Measurements from ENCODE around the gene HOXA3.
A peak's percentile ranks its signal among the peaks of the same experiment; 100 is the strongest.

HOXA3 gene

DNA sequence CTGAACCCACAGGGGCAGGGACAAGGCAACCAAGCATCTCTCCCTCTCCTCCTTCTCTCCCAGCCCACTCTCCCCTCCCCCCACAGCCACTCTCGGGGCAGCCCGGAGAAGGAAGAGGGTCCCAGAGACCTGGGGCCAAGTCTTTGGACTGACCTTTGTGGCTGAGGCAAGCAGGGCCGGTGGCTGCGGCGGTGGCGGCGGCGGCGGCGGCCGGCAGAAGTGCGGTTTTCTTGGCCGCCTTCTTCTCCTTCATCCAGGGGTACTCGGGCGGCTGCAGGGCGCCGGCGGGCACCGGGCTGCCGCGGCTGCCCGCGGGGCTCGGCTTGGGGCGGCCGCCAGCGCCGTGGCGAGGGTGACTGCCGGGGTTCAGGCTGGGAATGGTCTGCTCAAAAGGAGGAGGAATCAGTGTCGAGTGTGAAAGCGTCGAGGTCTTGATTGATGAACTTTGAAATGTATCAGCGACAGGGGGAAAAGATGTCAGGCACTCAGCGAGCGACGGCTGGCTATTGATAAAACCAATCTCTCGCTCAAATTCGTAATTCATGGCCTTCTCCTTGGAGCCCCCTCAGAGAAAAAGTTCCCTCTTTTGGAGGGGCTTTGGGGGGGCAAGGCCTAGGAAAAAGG, 50.3 kb downstream of the HOXA3 start:
- no peak for DNase-seq (ENCODE audit: low read depth)

DNA sequence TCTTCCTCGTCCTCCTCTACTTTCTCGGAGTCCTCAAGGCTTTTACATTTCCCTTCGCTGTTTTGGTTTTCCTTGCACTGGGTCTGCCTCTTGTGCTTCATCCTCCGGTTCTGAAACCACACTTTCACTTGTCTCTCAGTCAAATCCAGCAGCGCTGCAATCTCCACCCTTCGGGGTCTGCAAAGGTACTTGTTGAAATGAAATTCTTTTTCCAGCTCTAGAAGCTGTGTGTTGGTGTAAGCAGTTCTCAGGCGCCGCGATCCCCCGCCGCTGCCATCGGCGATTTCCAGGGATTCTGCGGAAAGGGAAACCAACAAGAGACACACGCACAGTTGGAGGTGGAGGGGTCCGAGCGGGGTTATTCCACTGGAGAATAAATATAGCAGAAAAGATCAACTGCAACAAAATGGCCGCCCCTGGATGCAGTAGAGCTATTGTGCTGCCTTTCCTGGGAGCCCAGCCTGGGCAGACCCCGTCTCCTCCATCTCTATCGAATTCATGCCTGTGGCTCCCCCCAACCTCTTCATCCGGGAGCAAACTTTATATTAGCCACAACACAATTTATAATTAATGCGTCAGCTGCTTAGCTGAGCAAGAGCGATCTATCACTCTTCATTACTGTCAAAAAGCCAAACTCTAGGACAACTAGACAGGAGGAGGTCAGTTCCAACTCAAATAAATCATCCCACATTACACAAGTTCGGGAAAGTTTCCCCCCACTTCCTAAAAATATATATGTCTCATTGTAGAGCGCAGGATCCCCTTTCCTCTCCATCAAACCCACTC, 51.0 kb downstream of the HOXA3 start:
- DNase-seq (ENCODE audit: low read depth) = no peak

DNA sequence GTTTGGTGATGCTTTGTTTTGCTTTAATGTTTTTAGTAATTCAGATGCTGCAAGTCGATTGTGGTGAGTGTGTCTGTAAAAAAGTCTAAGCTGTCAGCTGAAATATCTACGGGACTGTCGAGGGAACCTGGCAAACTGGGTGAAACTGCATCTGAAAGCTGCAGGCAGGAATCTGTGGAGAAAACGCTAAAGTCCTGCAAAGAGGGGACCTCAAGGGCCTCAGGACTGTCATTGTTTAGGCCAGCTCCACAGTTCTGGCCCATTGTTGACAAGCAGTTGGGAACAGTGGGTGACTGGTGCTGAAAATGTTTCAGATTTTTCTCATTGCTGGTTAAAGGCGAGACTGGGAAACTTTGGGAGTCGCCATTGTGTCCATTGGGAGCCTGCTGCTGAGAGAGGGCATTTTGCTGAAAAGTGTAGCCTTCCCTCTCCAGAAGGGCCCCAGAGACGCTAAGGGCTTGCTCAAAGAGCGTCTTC, 51.7 kb downstream of the HOXA3 start:
- DNase-seq (ENCODE audit: low read depth) = no peak

DNA sequence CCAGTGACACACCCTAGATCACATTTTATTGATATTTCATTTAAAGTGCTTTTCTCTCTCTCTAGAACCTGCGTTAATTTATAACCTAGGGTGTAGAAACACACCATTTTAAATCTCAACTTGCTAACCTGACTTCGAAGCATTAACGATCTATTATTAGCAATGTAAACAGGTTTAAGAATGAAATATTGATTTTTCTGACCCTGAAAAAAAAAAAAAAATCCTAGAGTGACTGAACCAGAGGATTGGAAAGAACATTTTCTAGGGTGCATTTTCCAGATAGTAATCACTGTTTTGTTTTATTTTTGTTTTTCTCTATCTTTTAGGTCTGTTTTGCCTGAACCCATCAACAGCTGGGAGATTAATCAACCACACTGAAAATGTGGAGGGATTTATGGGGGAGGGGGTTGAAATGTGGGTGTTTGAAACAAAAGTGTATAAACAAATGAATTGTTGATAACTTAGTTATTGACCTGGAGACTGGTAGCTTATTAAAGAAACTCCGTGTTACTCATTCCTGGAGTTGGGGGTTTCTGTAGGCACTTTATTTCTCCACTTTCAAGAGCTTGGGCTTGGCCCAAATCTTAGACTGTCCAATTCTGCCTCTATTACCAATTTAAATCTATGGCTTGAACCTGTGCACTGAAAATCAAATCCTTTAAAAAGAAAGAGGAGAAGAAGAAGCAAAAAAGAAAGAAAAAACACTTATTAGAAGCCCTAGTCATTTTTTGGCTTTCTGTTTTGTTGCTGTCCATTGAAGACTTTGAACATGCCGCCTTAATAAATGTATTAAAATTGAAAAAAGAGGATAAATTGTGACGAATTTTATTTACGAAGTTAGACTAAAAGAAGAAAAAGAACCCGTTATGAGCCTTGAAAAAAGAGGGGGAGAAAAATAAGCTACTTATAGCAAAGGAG, 52.7 kb downstream of the HOXA3 start:
- no peak for DNase-seq (ENCODE audit: low read depth)

DNA sequence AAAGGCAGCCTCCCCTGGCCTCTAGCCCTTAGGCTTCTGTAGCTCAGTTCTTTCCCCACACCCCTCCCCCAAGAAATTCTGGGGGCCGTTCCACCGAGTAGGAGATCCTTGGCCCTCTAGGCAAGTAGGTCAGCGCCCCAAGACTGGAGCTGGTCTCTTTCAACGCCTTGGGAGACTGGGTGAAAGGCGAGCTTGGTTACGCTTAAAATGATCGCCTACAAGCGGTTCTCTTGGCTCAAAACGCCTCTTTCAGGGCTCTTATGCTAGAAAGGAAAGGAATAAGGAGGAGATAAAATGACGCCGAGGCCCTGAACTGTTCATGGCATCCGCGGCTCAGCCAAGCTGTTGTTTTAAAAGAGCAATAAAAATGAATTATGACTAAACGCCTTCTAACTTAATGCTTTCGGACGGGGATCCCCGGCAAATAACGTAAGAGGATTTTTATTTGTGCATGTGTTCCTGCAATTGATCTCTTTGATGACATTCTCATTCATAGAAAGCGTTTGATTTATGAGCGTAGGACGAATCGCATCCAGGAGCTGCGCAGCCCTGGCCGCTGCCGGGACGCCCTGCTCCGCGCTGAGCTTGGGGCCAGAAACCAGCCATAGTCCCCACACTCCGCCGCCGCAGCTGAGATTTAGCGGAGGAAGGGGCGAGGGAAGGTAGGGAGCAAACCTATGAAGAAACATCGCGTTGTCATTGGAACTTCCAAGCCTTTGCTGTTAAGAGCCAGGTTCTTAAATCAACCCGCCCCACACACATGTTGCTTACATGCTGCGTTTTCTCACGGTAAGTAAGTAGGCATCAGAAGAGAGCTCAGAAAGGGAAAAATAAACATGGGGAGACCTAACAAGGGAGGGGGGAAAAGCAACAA, 53.6 kb downstream of the HOXA3 start:
- DNase-seq (ENCODE audit: low read depth) = no peak

DNA sequence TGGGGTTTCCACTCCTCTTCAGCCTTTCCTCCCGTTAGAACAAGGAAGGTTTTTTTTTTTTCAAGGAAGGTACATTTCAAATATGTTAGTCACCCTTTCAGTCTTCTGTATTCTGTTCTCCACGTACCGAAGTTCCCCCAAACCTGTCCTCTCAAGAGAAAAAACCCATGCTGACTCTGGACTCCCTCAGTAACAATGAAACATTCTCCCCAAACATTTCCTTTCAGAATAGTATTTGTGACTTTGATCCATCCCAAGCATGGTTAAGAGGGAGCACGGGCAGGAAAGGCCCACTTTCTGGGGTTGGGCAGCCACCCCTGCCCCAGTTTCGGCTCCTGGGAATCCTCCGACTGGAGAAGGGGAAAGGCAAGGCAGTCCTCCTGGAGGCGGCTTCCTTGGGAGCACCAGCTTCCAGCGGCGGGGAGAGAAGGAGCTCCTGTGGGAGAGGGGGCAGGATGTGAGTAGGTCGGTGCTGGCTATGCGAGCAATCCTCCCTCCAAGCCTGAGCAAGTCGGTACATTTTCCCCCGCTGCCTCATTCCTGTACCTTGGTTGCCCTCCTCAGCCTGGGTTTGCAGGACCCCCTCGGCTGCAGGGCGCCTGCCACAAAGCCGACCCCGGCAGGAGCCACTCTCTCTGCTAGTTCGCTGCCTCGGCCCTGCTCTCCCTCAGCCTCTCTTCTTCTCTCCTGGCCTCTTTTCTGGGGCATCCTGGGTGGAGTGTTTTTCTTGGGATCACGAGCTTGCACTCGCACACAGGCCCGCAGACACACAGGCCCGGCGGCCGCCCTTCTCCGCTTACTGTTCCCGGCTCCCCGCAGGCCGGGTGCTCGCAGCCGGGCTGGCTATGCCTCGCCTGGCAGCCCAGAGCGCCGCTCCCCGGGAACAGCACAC, 54.5 kb downstream of the HOXA3 start:
- DNase-seq (ENCODE audit: low read depth) = no peak

DNA sequence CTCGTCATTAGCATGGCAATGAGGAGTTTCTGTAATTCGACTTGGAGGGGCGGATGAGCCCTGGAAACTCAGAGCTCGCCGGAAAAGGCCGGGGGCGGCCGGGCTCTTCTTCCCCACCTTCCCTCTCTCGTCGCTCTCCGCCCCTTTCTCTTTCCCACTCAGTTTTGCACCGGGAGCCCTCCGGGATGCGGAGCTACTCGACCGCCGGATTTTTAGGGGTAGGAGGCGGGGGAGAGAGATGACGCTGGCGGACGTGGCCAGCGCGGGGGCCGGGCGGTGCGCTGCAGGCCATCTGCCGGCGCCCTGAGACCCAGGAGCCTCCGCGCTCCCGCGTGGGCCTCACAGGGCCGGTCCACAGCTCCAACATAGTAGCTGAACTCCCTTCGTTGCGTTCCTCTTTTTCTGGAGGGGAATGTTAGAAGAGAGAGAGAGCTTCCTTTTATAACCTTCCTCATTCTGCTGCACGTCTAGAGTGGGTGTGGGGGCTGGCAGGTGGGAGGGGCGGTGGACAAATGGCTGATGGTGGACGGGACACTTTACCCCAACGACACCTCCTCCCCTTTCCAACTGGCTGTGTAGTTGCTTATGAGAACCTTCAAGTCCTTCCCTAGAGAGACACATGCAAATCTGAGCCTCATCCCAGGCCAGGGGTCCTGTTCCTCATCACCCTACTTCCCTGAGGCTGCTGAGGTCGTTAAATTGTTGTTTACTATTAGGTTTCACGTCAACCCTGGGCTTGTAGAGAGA, 55.4 kb downstream of the HOXA3 start:
- DNase-seq (ENCODE audit: low read depth) = no peak

DNA sequence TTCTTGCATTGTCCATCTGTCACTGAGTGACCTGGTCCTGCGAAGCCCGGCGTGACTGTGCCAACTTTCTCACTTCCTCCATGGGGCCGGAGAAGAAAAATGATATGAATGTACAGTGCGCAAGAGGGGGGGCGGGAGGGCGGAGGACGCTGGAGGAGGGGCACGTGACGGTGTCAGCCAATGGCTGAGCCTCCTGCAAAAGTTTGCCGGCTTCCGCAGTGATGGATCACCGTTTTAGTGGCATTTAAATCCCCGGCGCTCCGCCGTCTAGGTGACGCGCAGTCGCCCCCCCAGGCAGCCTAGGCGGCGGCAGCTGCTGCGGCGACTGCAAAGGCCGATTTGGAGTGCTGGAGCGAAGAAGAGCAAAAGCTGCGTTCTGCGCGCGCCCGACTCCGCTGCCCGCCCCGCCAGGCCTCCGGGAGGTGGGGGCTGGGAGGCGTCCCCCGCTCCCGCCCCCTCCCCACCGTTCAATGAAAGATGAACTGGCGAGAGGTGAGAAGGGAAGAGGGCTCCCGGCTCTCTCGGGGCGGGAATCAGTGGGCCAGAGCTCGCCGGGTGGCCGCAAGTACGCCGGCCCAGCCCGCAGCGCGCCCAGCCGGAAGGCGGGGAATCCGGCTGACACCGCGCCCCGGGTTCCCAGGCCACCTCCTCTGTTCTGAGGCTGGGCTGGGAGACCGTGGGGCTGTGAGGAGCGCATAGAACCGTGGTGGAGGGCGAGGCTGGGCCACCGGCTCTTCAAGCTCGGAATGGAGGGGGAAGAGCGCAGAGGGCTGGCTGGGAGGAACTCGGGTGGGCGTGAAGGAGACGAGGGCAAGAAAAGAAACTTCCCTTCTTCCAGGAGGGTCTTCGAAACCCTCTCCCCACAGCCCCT, 56.3 kb downstream of the HOXA3 start, which contains the start of gene HOXA1:
Gene HOXA1 (minus strand): TSS at position 104 of the 871 bp plus-strand sequence. CDS start 88 bp downstream, at position 16.
- DNase-seq (ENCODE audit: low read depth) = peak; percentile 54

DNA sequence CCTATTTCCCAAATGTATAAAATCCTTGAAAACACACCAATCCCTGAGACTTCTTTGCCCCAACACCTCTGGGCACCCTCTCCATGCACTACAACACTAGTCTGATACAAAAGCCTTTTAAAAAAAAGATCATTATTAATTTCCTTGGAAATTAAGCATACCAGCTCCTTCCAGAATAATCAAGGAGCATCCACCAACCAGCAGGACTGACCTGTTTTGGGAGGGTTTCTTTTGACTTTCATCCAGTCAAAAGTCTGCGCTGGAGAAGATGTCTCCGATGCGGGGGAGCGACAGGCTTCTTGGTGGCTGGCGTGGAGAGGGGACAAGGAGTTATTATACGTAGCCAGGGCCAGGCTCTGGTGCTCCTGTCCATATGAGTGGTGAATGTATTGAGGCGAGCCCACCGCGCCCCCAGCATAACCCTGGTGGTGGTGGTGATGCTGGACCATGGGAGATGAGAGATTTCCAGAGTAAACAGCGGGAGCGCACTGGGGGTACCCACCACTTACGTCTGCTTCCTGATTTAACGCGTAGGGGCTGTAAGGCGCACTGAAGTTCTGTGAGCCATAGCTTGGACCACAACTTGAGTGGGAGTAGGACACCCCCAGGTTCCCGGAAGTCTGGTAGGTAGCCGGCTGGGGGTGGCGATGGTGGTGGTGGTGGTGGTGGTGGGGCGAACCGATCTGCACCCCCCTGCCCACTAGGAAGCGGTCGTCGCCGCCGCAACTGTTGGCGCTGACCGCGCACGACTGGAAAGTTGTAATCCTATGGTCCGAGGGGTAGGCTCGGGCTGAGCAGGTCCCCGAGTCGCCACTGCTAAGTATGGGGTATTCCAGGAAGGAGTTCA, 57.1 kb downstream of the HOXA3 start:
- DNase-seq (ENCODE audit: low read depth) = no peak

DNA sequence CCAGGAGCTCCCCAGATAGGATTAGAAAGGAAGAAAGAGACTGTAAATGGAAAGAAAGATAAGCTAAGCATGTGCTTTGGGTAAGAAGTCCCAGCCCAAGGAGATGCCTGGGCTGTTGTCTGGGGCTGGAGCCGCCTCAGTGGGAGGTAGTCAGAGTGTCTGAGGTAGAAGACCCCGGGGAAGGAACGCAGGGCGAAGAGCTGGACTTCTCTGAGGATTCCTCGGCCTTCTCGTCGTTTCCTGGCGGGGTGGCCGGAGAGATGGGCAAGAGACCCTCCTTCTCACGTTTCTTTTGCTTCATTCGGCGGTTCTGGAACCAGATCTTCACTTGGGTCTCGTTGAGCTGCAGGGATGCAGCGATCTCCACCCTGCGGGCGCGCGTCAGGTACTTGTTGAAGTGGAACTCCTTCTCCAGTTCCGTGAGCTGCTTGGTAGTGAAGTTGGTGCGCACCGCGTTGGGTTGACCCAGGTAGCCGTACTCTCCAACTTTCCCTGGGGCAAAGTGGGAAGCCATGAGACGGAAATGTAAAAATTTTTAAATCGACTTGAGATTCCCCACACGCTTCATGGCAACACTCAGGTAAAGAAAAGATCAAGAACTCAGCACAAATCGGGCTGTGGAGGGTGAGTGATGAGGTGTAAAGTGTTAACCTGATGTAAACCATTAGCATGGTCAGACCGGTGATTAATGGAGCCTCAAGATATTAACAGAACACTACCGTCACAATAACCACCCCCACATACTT, 57.9 kb downstream of the HOXA3 start:
- DNase-seq (ENCODE audit: low read depth) = no peak

DNA sequence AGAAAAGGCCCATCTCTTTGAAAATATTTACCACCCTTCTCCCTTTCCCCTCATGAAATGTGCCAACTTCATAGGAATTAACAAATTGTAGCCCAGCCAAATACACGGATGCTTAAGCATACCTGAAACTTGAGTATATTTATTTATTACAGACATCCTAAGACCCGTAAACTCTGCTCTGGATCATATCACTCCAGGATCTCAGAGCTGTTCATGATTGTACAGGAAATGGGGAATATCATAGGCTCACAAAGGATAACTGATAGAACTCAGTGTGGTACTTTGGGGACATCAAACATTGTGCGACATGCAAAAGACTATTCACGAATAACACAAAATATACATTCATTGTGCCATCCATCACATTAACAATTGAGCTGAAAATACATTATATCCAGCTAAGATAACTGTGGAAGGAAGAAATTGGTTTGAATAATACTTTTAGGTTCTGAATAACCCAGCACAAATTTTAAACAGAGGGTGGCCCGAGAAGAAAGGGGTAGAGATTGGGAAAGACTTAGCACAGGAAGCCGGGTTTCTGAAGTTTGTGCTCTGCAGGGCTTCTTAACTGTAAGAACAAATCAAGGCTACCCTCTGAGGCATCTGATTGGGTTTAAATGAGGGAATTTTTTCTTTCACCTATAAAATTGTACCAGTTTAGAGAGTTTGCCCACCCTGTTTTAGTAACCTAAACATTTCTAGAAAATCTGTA, 59.0 kb downstream of the HOXA3 start:
- DNase-seq (ENCODE audit: low read depth) = no peak

DNA sequence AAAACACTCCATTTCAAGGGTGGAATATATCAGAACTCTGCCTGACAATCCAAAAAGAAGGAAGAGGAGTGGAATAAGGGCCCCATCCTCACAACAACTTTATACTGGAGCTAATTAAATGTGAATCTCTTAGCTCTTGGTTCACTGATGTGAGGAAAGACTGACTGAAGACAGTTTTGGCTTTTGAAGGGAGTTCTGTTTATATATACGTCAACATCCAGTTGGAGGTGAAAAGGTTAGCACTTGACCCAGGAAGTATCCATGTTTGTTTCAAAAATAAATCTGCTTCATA, 59.6 kb downstream of the HOXA3 start:
- DNase-seq (ENCODE audit: low read depth) = no peak

DNA sequence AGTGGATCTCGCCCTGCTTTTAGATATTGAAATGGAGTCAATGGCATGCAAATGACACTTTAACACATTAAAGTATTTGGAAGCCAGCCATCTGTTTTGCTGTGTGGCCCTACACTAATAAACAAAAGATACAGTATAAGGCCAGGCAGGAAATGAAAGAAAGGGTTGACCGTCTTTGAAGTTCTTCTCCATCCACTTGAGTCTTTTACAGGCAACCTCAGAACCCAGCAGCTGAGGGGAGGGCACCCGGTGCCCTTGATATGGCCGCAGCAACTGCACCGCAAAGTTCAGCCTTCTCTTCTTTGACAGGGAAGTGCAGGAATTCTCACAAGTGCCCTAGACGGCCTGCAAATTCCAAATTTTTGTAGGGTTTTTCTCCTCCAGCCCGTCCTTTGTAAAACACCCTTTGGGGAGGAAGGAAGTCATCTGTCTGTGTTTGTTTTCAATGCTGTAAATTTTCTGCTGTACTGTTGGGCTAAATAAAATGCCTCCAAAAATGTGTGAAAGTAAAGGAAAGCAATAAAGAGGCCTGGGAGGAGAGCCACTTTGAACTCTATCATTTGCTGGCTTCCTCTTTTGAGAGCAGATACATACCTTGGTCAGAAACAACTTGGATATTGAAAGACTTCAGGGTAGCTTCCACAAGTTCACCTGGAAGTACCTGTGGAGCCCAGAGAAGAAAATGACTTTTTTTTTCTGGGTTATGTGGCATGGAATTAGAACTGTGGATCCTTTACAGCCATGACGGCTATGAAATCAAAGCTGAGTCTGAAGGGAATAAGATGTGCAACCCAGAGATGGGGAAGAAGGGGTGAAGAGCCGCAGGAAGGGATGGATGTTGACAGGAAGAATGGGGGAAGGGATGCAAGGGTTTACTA, 60.2 kb downstream of the HOXA3 start:
- no peak for DNase-seq (ENCODE audit: low read depth)

DNA sequence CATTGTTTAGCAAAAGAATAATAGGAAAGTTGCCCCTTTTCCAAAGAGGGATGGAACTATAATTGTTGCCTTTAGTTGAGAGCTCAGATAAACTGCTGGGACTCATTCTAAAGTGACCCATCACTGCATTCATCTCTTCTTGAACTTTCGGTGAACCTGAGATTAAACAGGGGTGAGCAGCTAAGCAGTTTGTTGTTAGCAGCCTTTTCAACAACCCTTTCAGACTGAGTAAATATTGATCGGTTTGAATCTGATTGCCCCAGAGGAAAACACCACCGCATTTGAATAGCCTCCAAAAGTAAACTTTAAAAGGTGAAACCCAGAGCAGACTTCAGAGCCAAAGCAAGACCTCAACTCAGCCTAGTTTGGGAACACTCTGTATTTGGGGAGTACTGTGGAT, 61.3 kb downstream of the HOXA3 start:
- no peak for DNase-seq (ENCODE audit: low read depth)

All from activated gamma-delta T cell treated with anti-CD3 and anti-CD28 coated beads, Interleukin-2, amount 50 U/mL, for 16 hours (primary cell).